Epithelial cell of esophagus (primary cell): ENCODE results near the gene PFKP.

Experiments
- DNase-seq: peaks from one replicate; pipeline ENCODE4 v3.0.0; 2010; ENCODE audit warnings: low read depth
- H3K4me3 ChIP-seq: 2 replicates; pipeline ENCODE4 v1.5.1; 2011; ENCODE audit warnings: mild to moderate bottlenecking, low read length, control low read depth
- TF ChIP-seq, protein P1 (sequence below): IDR thresholded peaks from 2 replicates; pipeline ENCODE4 v1.5.1; 2011; ENCODE audit warnings: low read depth, mild to moderate bottlenecking, low read length, control low read depth, inconsistent platforms; ENCODE audit not compliant: insufficient read depth; ENCODE audit errors: missing control alignments

PFKP gene

DNA sequence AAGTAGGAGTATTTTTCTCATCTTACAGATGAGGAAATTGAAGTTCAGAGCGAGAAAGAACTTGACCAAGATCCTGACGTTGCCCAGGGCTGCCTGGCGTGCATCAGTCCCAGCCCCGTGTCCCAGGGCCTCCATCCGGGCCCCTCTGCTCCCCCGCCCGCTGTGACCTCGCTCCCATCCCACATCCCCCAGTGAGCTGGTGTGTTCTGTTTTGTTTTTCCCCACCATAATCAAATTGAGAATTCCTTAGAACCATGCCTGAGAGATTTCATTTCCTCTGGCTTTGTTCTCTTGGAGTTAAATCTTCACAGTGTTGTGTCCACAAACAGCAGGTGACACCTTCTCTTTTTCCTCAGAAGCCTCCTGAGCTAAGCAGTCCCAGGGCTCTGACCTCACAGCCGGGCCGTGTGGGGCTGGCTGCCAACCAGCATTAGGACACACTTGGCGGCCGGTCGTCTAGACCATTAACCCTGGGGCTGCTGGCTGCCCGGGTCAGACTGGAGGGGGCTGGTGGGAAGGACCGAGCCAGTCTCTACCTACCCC is 44.3 kb downstream of the PFKP start:
- DNase-seq: no peak
- TF ChIP-seq, protein P1, sequence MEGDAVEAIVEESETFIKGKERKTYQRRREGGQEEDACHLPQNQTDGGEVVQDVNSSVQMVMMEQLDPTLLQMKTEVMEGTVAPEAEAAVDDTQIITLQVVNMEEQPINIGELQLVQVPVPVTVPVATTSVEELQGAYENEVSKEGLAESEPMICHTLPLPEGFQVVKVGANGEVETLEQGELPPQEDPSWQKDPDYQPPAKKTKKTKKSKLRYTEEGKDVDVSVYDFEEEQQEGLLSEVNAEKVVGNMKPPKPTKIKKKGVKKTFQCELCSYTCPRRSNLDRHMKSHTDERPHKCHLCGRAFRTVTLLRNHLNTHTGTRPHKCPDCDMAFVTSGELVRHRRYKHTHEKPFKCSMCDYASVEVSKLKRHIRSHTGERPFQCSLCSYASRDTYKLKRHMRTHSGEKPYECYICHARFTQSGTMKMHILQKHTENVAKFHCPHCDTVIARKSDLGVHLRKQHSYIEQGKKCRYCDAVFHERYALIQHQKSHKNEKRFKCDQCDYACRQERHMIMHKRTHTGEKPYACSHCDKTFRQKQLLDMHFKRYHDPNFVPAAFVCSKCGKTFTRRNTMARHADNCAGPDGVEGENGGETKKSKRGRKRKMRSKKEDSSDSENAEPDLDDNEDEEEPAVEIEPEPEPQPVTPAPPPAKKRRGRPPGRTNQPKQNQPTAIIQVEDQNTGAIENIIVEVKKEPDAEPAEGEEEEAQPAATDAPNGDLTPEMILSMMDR: no peak
- H3K4me3 ChIP-seq: no peak overlapping the region

DNA sequence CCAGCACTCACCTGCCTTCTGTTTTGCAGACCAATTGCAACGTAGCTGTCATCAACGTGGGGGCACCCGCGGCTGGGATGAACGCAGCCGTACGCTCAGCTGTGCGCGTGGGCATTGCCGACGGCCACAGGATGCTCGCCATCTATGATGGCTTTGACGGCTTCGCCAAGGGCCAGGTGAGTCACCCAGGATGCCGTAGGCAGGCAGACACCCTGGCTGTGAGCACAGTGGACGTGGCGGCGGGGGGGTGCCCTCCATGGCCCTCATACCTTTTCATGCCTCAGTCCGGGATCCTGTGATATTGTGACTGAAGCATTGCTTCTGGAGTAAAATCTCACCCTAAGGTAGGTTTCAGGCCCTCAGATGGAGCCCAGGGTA is 46.0 kb downstream of the PFKP start:
- TF ChIP-seq, protein P1: no peak
- DNase-seq: no peak
- H3K4me3 ChIP-seq: no peak overlapping the region

DNA sequence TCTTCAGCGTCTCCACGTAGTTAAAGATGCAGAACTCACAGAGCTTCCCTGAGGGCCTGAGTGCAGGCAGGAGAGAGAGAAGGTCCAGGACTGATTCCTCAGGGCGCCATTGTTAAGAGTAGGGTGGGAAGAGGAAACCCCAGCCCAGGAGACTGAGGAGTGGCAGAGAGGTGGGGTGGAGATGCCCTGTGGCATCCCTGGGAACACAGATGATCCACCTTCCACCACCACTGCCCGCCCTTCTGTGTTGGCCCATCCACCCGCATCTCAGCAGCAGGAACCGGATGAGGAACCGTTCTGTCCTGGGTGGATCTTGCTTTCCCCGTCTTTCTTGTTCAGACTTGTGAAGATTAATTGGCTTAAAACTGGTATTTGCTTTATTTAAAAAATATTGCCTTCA is 48.3 kb downstream of the PFKP start:
- DNase-seq: no peak
- H3K4me3 ChIP-seq: no peak overlapping the region
- TF ChIP-seq, protein P1: no peak

DNA sequence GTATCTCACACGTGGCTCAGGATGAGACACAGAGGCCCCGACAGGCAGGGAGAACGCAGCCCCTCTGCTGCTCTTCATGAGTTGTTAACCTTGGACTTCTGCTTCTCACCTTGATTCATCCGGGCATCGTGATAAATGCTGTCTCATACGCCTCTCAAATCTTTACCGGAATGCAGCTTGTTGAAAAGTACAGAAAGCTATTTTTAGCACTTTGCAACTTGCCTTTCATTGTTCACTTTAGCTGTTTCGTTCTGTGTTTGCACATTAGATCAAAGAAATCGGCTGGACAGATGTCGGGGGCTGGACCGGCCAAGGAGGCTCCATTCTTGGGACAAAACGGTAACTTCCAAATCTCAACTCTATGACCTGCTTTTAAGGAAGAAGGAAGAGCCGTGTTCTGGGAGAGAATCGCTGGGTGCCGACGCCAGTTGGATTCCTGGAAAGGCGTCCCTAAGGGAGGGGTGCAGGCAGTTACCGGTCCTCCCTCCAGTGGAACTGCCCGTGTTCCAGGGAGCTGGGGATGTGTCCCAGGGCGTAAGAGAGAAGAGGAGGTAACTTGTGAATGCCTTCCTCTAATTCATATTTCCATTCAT is 49.3 kb downstream of the PFKP start:
- H3K4me3 ChIP-seq: no peak overlapping the region
- TF ChIP-seq, protein P1: no peak

DNA sequence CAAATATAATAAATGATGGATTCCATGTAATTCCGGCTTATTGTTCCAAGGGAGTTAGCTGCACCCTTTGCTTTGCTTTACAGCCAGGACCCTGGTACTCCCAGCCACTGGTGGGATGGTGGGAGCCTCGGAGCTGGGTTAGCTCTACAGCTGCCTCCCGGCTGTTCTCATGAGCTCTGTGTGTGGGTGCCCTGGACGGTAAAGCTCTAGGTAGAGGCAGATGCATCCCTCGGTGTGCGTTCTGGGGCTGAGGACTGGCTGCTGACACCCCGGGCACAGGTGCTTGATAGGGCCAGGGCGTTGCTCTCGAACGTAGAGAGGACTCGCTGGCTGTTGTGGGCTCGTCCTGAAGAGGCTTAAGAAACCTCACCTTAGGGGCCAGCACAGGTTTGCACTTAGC is 50.1 kb downstream of the PFKP start:
- TF ChIP-seq, protein P1: no peak
- no peak for DNase-seq
- no peak overlapping the region for H3K4me3 ChIP-seq

More for the DNA sequence above, 49.3 kb downstream of the PFKP start:
- no peak for DNase-seq

DNA sequence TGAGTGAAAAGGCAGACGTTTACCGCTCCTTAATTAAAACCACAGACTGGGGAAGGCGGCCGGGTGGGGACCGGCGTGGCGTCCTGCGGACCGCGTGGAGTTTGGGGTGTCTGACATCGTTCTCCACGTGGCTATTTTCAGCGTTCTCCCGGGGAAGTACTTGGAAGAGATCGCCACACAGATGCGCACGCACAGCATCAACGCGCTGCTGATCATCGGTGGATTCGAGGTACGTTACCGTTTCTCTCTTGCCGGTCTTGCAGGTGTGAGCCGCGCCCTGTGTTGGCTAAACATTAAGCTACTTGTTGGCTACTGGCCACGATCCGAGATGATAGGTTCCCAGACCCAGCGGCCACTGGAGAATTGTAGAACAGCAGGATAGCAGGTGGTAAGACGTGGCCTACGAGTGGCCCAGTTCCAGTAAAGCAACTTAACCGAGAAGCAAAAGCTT is 51.3 kb downstream of the PFKP start:
- TF ChIP-seq, protein P1: no peak
- no peak for DNase-seq
- no peak overlapping the region for H3K4me3 ChIP-seq
